OCI-LY1 (cell line): ENCODE data around the gene GP1BB.

ENCODE experiments used
- CTCF ChIP-seq: fragments of 200-600 bp; sonication (generic), shearing (Covaris generic); IDR thresholded peaks from 2 replicates; pipeline ENCODE4 v1.5.1; 2017; ENCODE audit warnings: mild to moderate bottlenecking, antibody characterized with exemption, low read length, moderate library complexity, mixed read lengths
- EZH2 ChIP-seq: fragments of 200-600 bp; sonication (generic), shearing (Covaris generic); IDR thresholded peaks from 2 replicates; pipeline ENCODE4 v1.8.0; 2017; ENCODE audit warnings: borderline replicate concordance, mixed run types, mild to moderate bottlenecking, antibody characterized with exemption, low read length, moderate library complexity, mixed read lengths

GRCh38 chr22:19718456-19719049, 4.8 kb upstream of the GP1BB start:
- no peak for TF ChIP-seq CTCF
- TF ChIP-seq EZH2 = no peak
